Left lung (tissue), 10 donors: ENCODE data around the gene OR10K1. TPM values are rescaled to one million over a fixed set of nuclear protein-coding genes. Genes with fewer than 3 reads are reported as not detected.

Experiments
- ATAC-seq: fragments of 200-7000 bp; cut with Tn5 transposase; one replicate; pipeline ENCODE4 v1.9.1; 2020; ENCODE audit warnings: moderate library complexity
- DNase-seq, 4 donors: peaks; one replicate each; pipeline ENCODE4 v3.0.0-alpha.2; 2013 to 2020
- H3K27ac ChIP-seq, 2 donors: fragments of 200-600 bp; sonication (generic) in 1 of 2; one replicate each; pipeline versions ENCODE4 v1.5.0 to v1.8.0; 2020 to 2021
- H3K27me3 ChIP-seq, 2 donors: fragments of 200-600 bp; sonication (generic) in 1 of 2; one replicate each; pipeline versions ENCODE4 v1.5.0 to v1.8.0; 2020 to 2021
- H3K36me3 ChIP-seq, 2 donors: fragments of 200-600 bp; sonication (generic) in 1 of 2; one replicate each; pipeline versions ENCODE4 v1.5.0 to v1.8.0; 2020 to 2021
- H3K4me1 ChIP-seq, 2 donors: fragments of 200-600 bp; one replicate each; pipeline ENCODE4 v1.8.0; 2021
- H3K4me3 ChIP-seq, 2 donors: fragments of 200-600 bp; sonication (generic) in 1 of 2; one replicate each; pipeline versions ENCODE4 v1.5.0 to v1.8.0; 2020 to 2021; ENCODE audit warnings: mild to moderate bottlenecking in 1 of 2
- H3K9me3 ChIP-seq, 2 donors: fragments of 200-600 bp; sonication (generic) in 1 of 2; one replicate each; pipeline versions ENCODE4 v1.5.0 to v1.8.0; 2020 to 2021
- intact Hi-C, 2 donors: fragments of 100-400 bp; cut with DNase I; formaldehyde crosslinking; loops; one replicate each; pipeline versions ENCODE4 v1.11.2 to v1.14.2; 2022
- polyA plus RNA-seq, 6 donors: library from polyadenylated mRNA; unstranded; fragments of 120-200 nt; gene quantifications; one replicate each; pipeline ENCODE4 v1.2.1, GENCODE V29; 2013; ENCODE audit not compliant: insufficient read length in 6 of 6
- total RNA-seq, 2 donors: library from RNA; stranded (reverse); fragmentation: NEBNext Ultra II Directional; extraction: Animal tissue kit (Norgen Biotek cat#: 25700); gene quantifications; one replicate each; pipeline ENCODE4 v1.2.1, GENCODE V29; 2021
- TF ChIP-seq, protein P1 (sequence below), 2 donors: fragments of 200-600 bp; sonication (generic) in 1 of 2; IDR thresholded peaks; one replicate each; pipeline versions ENCODE4 v1.5.0 to v1.8.0; 2021; ENCODE audit warnings: antibody characterized with exemption in 2 of 2
- donor health status: DM: no; HTN: yes; CAD: no.
- donor health status: DM: no; HTN: no; CAD: no.

OR10K1 gene
- total and polyA plus RNA-seq, 8 donors: 0.04 to 0.06 TPM; not detected in 6

DNA sequence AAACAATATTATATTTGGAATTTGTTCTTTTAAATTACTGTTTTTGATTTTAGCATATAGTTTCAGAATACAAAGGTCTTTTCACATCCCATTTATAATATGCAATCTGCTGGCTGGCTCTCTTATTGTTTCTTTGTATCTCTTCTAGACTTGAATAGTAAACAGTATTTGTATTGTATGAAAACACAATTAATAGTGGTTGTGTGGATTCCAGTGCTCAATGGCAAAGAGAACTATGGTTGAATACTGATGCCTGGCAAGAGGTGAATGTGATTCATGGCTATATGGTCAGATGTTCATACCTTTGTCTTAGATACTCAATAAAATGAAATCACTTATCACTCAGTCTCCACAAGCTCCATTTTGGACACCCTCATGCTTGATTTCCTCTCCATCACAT lies 55.3 kb downstream of the OR10K1 start:
- H3K9me3 ChIP-seq: no peaks in the 10 kb centered on the region
- TF ChIP-seq, protein P1, sequence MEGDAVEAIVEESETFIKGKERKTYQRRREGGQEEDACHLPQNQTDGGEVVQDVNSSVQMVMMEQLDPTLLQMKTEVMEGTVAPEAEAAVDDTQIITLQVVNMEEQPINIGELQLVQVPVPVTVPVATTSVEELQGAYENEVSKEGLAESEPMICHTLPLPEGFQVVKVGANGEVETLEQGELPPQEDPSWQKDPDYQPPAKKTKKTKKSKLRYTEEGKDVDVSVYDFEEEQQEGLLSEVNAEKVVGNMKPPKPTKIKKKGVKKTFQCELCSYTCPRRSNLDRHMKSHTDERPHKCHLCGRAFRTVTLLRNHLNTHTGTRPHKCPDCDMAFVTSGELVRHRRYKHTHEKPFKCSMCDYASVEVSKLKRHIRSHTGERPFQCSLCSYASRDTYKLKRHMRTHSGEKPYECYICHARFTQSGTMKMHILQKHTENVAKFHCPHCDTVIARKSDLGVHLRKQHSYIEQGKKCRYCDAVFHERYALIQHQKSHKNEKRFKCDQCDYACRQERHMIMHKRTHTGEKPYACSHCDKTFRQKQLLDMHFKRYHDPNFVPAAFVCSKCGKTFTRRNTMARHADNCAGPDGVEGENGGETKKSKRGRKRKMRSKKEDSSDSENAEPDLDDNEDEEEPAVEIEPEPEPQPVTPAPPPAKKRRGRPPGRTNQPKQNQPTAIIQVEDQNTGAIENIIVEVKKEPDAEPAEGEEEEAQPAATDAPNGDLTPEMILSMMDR (IDR thresholded peaks at IDR 0.05): no peak
- H3K27ac ChIP-seq: no peak overlapping the region
- H3K4me1 ChIP-seq: no peaks in the 10 kb centered on the region
- H3K27me3 ChIP-seq: no peaks in the 10 kb centered on the region
- no peaks in the 10 kb centered on the region for H3K36me3 ChIP-seq
- intact Hi-C loops: no loop called here
- ATAC-seq (no peak), DNase-seq (no peak)
- no peak overlapping the region for H3K4me3 ChIP-seq

Other genes with a start within 250 kb of the OR10K1 start
- under 1 TPM in 1 of 2 donors, not detected in 1; 0.67 TPM for gene CD1A, start 207.4 kb upstream of the OR10K1 start, total RNA-seq
- gene CD1A, start 207.4 kb upstream of the OR10K1 start, polyA plus RNA-seq: under 1 TPM in 1 of 6 donors, not detected in 5; 0.07 TPM
- gene CD1C, start 171.9 kb upstream of the OR10K1 start, total RNA-seq: 1 to 10 TPM in 1 of 2 donors, under 1 TPM in 1; 0.76 to 1.9 TPM
- 1 to 10 TPM; 1.5 to 2.8 (median 1.9) TPM for gene CD1C, start 171.9 kb upstream of the OR10K1 start, polyA plus RNA-seq
- gene CD1B, start 130.3 kb upstream of the OR10K1 start, total RNA-seq: under 1 TPM in 1 of 2 donors, not detected in 1; 0.41 TPM
- under 1 TPM in 1 of 6 donors, not detected in 5; 0.12 TPM for gene CD1B, start 130.3 kb upstream of the OR10K1 start, polyA plus RNA-seq
- gene CD1E, start 107.9 kb upstream of the OR10K1 start, total RNA-seq: under 1 TPM; 0.16 to 0.47 TPM
- gene CD1E, start 107.9 kb upstream of the OR10K1 start, polyA plus RNA-seq: under 1 TPM in 4 of 6 donors, not detected in 2; 0.17 to 0.36 (median 0.24) TPM
- not detected for gene OR10T2, start 62.4 kb upstream of the OR10K1 start, total RNA-seq
- gene OR10T2, start 62.4 kb upstream of the OR10K1 start, polyA plus RNA-seq: not detected
- not detected for gene OR10K2, start 35.6 kb upstream of the OR10K1 start, total RNA-seq
- under 1 TPM in 1 of 6 donors, not detected in 5; 0.09 TPM for gene OR10K2, start 35.6 kb upstream of the OR10K1 start, polyA plus RNA-seq
- not detected for gene OR10R2, start 10.4 kb downstream of the OR10K1 start, total RNA-seq
- not detected for gene OR10R2, start 10.4 kb downstream of the OR10K1 start, polyA plus RNA-seq
- not detected for gene OR6Y1, start 92.6 kb downstream of the OR10K1 start, total RNA-seq
- gene OR6Y1, start 92.6 kb downstream of the OR10K1 start, polyA plus RNA-seq: not detected
- gene OR6P1, start 108.7 kb downstream of the OR10K1 start, total RNA-seq: not detected
- not detected for gene OR6P1, start 108.7 kb downstream of the OR10K1 start, polyA plus RNA-seq
- not detected for gene OR10X1, start 118.1 kb downstream of the OR10K1 start, total RNA-seq
- gene OR10X1, start 118.1 kb downstream of the OR10K1 start, polyA plus RNA-seq: not detected
- not detected for gene OR10Z1, start 143.4 kb downstream of the OR10K1 start, total RNA-seq
- gene OR10Z1, start 143.4 kb downstream of the OR10K1 start, polyA plus RNA-seq: under 1 TPM; 0.17 to 0.38 (median 0.23) TPM
- under 1 TPM; 0.06 to 0.45 TPM for gene SPTA1, start 224.9 kb downstream of the OR10K1 start, total RNA-seq
- gene SPTA1, start 224.9 kb downstream of the OR10K1 start, polyA plus RNA-seq: 10 to 100 TPM in 2 of 6 donors, 1 to 10 TPM in 4; 8.3 to 13.3 (median 9.8) TPM
- gene OR6K2, start 238.8 kb downstream of the OR10K1 start, total RNA-seq: not detected
- not detected for gene OR6K2, start 238.8 kb downstream of the OR10K1 start, polyA plus RNA-seq